IPS-NIHi11 (cell line): ENCODE data around the gene OST4.

Source experiments
- DNase-seq: peaks from one replicate; pipeline ENCODE4 v3.0.0; 2012; ENCODE audit warnings: mixed read lengths, low spot score

Gene OST4

GRCh38 chr2:27092696-27093429 lies 21.4 kb upstream of the OST4 start:
- DNase-seq: no peak

GRCh38 chr2:27091746-27092695 lies 20.6 kb upstream of the OST4 start:
- DNase-seq: no peak

- no peak for DNase-seq
These were observed 17.9 kb upstream of the OST4 start for GRCh38 chr2:27089111-27089954.

- DNase-seq: no peak
These were observed 17.2 kb upstream of the OST4 start for GRCh38 chr2:27088634-27089033.

GRCh38 chr2:27087823-27088410 lies 16.5 kb upstream of the OST4 start:
- DNase-seq: no peak

GRCh38 chr2:27086724-27087593 lies 15.5 kb upstream of the OST4 start, which contains the start of gene KHK:
TSS of gene KHK (plus strand) at chr2:27086772. CDS start at chr2:27087260, 488 bp downstream.
- DNase-seq: peak; percentile 76

- DNase-seq: peak; percentile 99
These were observed 14.8 kb upstream of the OST4 start for GRCh38 chr2:27086090-27086723.

- peak; percentile 57 for DNase-seq
These were observed 14.2 kb upstream of the OST4 start for GRCh38 chr2:27085673-27086089.

GRCh38 chr2:27085062-27085672 lies 13.7 kb upstream of the OST4 start:
- no peak for DNase-seq

- DNase-seq: no peak
These were observed 13.0 kb upstream of the OST4 start for GRCh38 chr2:27084297-27085061.

GRCh38 chr2:27083410-27084296 lies 12.2 kb upstream of the OST4 start:
- no peak for DNase-seq

- no peak for DNase-seq
These were observed 11.4 kb upstream of the OST4 start for GRCh38 chr2:27082773-27083409.

- no peak for DNase-seq
These were observed 10.7 kb upstream of the OST4 start for GRCh38 chr2:27081984-27082772.

GRCh38 chr2:27080603-27080936 lies 9.1 kb upstream of the OST4 start:
- DNase-seq: no peak

- DNase-seq: no peak
These were observed 8.7 kb upstream of the OST4 start for GRCh38 chr2:27080140-27080469.

- DNase-seq: no peak
These were observed 8.0 kb upstream of the OST4 start for GRCh38 chr2:27079233-27080139.
